Mucosa of rectum (tissue), 2 donors: ENCODE data around the gene CREB5.
"Not testable (repeated sequence)": the region's sequence is repeated elsewhere in the genome, so short reads cannot be mapped to it uniquely, and the experiment has no call there.

ENCODE experiments used
- H3K27ac ChIP-seq, 2 donors: one replicate each; pipeline ENCODE4 v1.7.0; 2013; ENCODE audit warnings: inconsistent platforms in 2 of 2, low read depth in 2 of 2, low read length in 2 of 2
- H3K27me3 ChIP-seq, 2 donors: one replicate each; pipeline ENCODE4 v1.7.0; 2013; ENCODE audit warnings: low read length in 2 of 2; ENCODE audit not compliant: control insufficient read depth in 2 of 2, insufficient read depth in 2 of 2
- H3K36me3 ChIP-seq, 2 donors: one replicate each; pipeline ENCODE4 v1.7.0; 2013; ENCODE audit warnings: low read length in 2 of 2; ENCODE audit not compliant: control insufficient read depth in 2 of 2, insufficient read depth in 2 of 2
- H3K4me1 ChIP-seq, 2 donors: one replicate each; pipeline ENCODE4 v1.7.0; 2013; ENCODE audit warnings: low read length in 2 of 2, mild to moderate bottlenecking in 1 of 2; ENCODE audit not compliant: control insufficient read depth in 2 of 2, insufficient read depth in 2 of 2
- H3K4me3 ChIP-seq, 2 donors: one replicate each; pipeline ENCODE4 v1.7.0; 2013; ENCODE audit warnings: low read length in 2 of 2
- H3K9ac ChIP-seq, 2 donors: one replicate each; pipeline ENCODE4 v1.7.0; 2013; ENCODE audit warnings: low read length in 2 of 2, low read depth in 1 of 2, mild to moderate bottlenecking in 1 of 2
- H3K9me3 ChIP-seq, 2 donors: one replicate each; pipeline ENCODE4 v1.7.0; 2013; ENCODE audit warnings: low read length in 2 of 2; ENCODE audit not compliant: control insufficient read depth in 2 of 2
- donor health status: healthy.
- donor health status: Normal muscosa, but diverticular disease.

The CREB5 gene

GRCh38 chr7:28611399-28611897 is 199.1 kb downstream of the CREB5 start:
- not testable (repeated sequence) for H3K36me3 ChIP-seq, H3K9ac ChIP-seq, H3K27ac ChIP-seq, H3K4me3 ChIP-seq, H3K4me1 ChIP-seq, H3K9me3 ChIP-seq, H3K27me3 ChIP-seq

- Histone ChIP-seq H3K36me3 (no peaks in the 10 kb centered on the region), H3K9ac (no peak overlapping the region), H3K4me1 (no peaks in the 10 kb centered on the region), H3K27ac (no peak overlapping the region), H3K4me3 (no peak overlapping the region), H3K9me3 (no peaks in the 10 kb centered on the region), H3K27me3 (peaks cover 2 to 5% of the 10 kb centered on the region in 2 donors)
Measured at GRCh38 chr7:28613262-28613661, 200.9 kb downstream of the CREB5 start.

DNA sequence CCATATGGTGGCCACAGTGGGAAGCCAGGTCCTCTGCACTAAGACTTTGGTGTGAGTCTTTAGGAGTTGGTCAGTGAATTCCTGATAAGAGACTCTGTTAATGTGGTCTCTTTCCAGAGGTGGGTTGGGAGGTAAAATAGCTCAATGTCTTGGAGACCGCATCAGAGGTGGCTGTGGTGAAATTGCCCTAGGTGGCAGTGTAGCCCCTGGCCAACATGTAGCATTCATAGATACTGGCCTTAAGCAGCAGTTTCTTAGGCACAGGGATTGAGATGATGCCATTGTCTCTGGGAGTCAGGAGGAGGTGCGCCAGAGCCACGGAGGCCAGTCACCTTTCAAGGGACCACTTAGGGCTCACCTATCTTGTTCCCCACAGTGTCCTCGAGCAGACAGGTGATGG is 202.8 kb downstream of the CREB5 start:
- H3K27me3 ChIP-seq, result peaks cover 2% of the 10 kb centered on the region in 2 donors
- H3K9ac ChIP-seq, result no peak overlapping the region
- H3K27ac ChIP-seq, result no peak overlapping the region
- H3K36me3 ChIP-seq, result no peaks in the 10 kb centered on the region
- H3K4me1 ChIP-seq, result no peaks in the 10 kb centered on the region
- no peaks in the 10 kb centered on the region for H3K9me3 ChIP-seq
- no peak overlapping the region for H3K4me3 ChIP-seq

DNA sequence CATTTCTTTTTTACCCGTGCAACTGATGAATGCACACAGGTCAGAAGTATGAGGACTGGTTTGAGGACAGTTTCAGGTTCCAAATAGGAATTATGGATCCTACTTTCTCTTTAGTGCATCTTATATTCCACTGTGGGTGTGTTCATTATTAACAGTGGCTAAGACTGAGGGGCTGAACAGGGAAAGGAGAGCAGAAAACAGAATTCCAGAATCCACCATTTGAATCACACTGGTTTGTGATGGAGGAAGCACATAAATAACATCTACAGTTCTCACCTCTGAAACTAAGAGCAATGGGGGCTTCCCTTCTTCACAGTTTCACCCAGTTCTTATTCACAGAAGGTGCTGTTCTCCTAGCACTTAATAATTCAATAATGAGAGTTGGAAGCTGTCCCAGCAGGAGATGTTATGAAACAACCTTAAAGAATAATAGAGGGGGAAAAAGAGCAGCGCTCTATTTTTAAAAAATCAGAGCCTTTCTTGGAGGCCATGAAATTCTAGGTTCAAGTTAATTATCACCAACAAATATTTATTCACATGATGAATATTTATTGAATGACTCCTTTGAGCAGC is 205.1 kb downstream of the CREB5 start:
- Histone ChIP-seq H3K36me3 (no peaks in the 10 kb centered on the region), H3K27ac (no peak overlapping the region), H3K4me1 (no peaks in the 10 kb centered on the region), H3K9ac (no peak overlapping the region), H3K4me3 (no peak overlapping the region), H3K27me3 (peaks cover 0 to 2% of the 10 kb centered on the region in 2 donors), H3K9me3 (no peaks in the 10 kb centered on the region)

GRCh38 chr7:28618383-28618782 is 206.1 kb downstream of the CREB5 start:
- no peak overlapping the region for H3K4me3 ChIP-seq
- H3K9me3 ChIP-seq, result no peaks in the 10 kb centered on the region
- no peak overlapping the region for H3K9ac ChIP-seq
- H3K4me1 ChIP-seq, result no peaks in the 10 kb centered on the region
- no peaks in the 10 kb centered on the region for H3K36me3 ChIP-seq
- H3K27me3 ChIP-seq, result peaks cover 0 to 2% of the 10 kb centered on the region in 2 donors
- H3K27ac ChIP-seq, result no peak overlapping the region

DNA sequence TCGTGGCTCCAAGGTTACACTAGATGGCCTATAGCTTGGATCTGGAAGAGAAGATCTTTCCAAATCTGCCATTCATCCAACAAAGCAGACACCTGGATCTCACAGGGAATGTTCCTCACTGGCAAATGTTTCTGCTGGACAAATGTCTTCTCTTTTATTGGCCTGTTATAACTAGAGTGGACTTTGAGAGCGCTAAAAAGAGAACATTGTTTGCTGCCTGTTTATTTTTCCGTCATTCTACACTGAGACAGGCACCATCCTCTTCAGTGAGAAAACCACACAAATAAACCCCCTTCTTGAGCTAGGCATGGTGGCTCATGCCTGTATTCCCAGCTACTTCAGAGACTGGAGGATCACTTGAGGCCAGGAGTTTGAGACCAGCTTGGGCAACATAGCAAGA is 206.9 kb downstream of the CREB5 start:
- Histone ChIP-seq H3K9ac (no peak overlapping the region), H3K4me3 (no peak overlapping the region), H3K27ac (no peak overlapping the region), H3K9me3 (no peaks in the 10 kb centered on the region), H3K4me1 (no peaks in the 10 kb centered on the region), H3K36me3 (no peaks in the 10 kb centered on the region), H3K27me3 (peaks cover 0 to 2% of the 10 kb centered on the region in 2 donors)

DNA sequence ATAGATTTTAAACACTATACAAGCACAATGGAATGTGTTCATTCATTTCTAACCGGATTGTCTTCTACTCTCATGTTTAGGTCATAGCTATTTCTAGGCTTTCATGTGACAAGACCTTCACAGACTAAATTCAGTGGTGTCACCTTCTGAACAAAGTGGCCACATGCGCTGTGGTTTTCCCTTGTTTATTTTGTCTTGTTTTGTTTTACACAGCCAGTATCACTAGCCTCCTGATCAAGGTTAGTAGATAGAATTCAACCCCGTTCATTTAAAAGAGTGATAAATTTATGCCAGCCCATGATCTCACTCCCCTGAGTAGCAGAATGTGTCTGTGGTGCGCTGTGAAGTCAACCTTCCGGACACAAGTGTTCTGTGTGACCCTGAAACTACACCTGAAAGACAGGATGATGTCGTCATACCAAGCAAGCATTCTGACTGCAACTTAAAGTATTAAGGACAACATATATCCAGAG is 209.1 kb downstream of the CREB5 start:
- Histone ChIP-seq H3K27me3 (no peaks in the 10 kb centered on the region), H3K4me1 (no peaks in the 10 kb centered on the region), H3K9ac (no peak overlapping the region)

DNA sequence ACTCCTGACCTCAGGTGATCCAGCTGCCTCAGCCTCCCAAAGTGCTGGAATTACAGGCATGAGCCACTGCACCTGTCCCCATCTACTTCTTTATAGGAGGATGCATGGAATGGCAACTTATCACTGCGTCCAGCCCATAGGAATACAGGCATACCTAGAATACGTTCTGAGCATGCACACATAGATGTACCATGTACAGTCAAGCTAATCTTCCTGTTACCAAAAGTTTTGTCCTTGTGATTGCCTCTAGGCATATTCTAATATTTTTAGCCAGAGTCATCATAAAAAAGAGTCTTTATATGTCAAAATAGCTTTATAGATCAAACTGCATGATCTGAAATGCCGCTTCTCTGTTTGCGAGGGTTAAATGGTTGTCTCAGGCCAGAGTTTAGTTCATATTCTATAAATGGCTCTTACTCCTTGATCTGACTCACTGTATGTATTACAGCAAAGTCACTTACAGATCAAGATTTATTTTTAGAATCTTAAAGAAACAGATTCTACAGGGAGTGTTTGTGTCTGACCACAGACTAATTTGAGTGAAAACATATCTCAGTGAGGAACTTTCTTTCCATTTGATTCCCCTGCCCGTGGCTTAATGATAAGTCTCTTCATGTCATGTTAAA is 210.9 kb downstream of the CREB5 start:
- Histone ChIP-seq H3K4me1 (no peaks in the 10 kb centered on the region), H3K27ac (no peak overlapping the region), H3K27me3 (no peaks in the 10 kb centered on the region), H3K9me3 (no peaks in the 10 kb centered on the region), H3K4me3 (no peak overlapping the region), H3K9ac (no peak overlapping the region), H3K36me3 (no peaks in the 10 kb centered on the region)

More for the DNA sequence above, 209.1 kb downstream of the CREB5 start:
- Histone ChIP-seq H3K9me3 (no peaks in the 10 kb centered on the region), H3K4me3 (no peak overlapping the region), H3K36me3 (no peaks in the 10 kb centered on the region), H3K27ac (no peak overlapping the region)

GRCh38 chr7:28623863-28624262 is 211.5 kb downstream of the CREB5 start:
- no peaks in the 10 kb centered on the region for H3K9me3 ChIP-seq
- no peak overlapping the region for H3K27ac ChIP-seq
- H3K4me3 ChIP-seq, result no peak overlapping the region
- H3K9ac ChIP-seq, result no peak overlapping the region
- H3K27me3 ChIP-seq, result no peaks in the 10 kb centered on the region
- H3K36me3 ChIP-seq, result no peaks in the 10 kb centered on the region
- H3K4me1 ChIP-seq, result no peaks in the 10 kb centered on the region

DNA sequence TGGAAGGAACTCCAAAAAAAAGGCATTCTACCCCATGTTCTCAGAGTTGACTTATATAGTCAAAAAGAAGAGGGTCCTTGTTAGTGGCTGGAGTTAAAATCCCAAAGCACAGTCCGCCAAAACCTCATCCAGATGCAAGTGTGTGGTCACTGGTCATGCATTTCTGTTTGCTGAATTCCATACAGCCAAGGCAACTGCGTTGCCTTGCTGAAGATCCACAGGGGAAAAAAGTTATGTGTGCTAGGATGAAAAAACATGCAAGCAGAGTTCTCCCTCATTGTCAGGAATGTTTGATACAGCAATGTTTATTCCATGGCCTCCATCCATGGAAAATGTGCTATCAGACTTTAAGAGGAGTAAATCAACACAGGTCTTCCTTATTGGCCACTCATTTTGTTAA is 213.1 kb downstream of the CREB5 start:
- H3K4me1 ChIP-seq, result peaks cover 0 to 6% of the 10 kb centered on the region in 2 donors
- no peak overlapping the region for H3K27ac ChIP-seq
- no peaks in the 10 kb centered on the region for H3K9me3 ChIP-seq
- H3K4me3 ChIP-seq, result no peak overlapping the region
- no peak overlapping the region for H3K9ac ChIP-seq
- no peaks in the 10 kb centered on the region for H3K36me3 ChIP-seq
- H3K27me3 ChIP-seq, result peaks cover 0 to 3% of the 10 kb centered on the region in 2 donors
